IMR-90 (cell line): ENCODE data around the gene CD38. TPM values are rescaled to one million over a fixed set of nuclear protein-coding genes. Genes with fewer than 3 reads are reported as not detected.

Experiments used
- ATAC-seq: fragments of 200-7000 bp; cut with Tn5 transposase; 2 replicates; pipeline ENCODE4 v1.9.1; 2020; ENCODE audit warnings: low read depth, mild to moderate bottlenecking, moderate library complexity
- BruUV-seq: library from RNA; stranded (reverse); fragments of 400-500 nt; replicated peaks from 2 replicates; lab custom pipeline; 2021; lab: Mats Ljungman, UMichigan
- CTCF ChIA-PET: fragments of 300-600 bp; formaldehyde crosslinking; extraction: SDS; loops from one replicate; lab custom pipeline; 2021; ENCODE audit warnings: antibody characterized with exemption; lab: Yijun Ruan, JAX
- POLR2A ChIA-PET: fragments of 300-600 bp; sonication (Branson Sonifier 250); formaldehyde crosslinking; loops from one replicate; lab custom pipeline; 2022; ENCODE audit warnings: antibody characterized with exemption; ENCODE audit not compliant: unreplicated experiment; lab: Charles Lee
- DNase-seq: peaks from one replicate; pipeline ENCODE4 v3.0.0; 2013
- H2AFZ ChIP-seq: replicated peaks from 2 replicates; pipeline ENCODE3; 2013; ENCODE audit warnings: low read length, mild to moderate bottlenecking; ENCODE audit not compliant: poor library complexity
- H2AK5ac ChIP-seq: 2 replicates; pipeline ENCODE4 v1.6.1; 2013; ENCODE audit warnings: low read depth, low read length, inconsistent platforms
- H2AK9ac ChIP-seq: replicated peaks from 2 replicates; pipeline ENCODE3; 2013; ENCODE audit warnings: mild to moderate bottlenecking, low read depth, low read length, moderate library complexity; ENCODE audit not compliant: poor library complexity
- H2BK120ac ChIP-seq: 2 replicates; pipeline ENCODE4 v1.6.1; 2013; ENCODE audit warnings: low read depth, low read length, inconsistent platforms
- H2BK15ac ChIP-seq: 3 replicates; pipeline ENCODE4 v1.6.1; 2013; ENCODE audit warnings: low read depth, low read length, inconsistent platforms
- H2BK20ac ChIP-seq: 2 replicates; pipeline ENCODE4 v1.6.1; 2013; ENCODE audit warnings: low read depth, mild to moderate bottlenecking, inconsistent platforms, low read length, moderate library complexity
- H2BK5ac ChIP-seq: 2 replicates; pipeline ENCODE4 v1.6.1; 2013; ENCODE audit warnings: mild to moderate bottlenecking, low read depth, low read length, inconsistent platforms; ENCODE audit not compliant: poor library complexity, severe bottlenecking
- H3K14ac ChIP-seq: replicated peaks from 2 replicates; pipeline ENCODE4 v1.6.1; 2013; ENCODE audit warnings: low read depth, low read length, inconsistent platforms
- H3K18ac ChIP-seq: 2 replicates; pipeline ENCODE4 v1.6.1; 2013; ENCODE audit warnings: low read depth, low read length, control low read depth
- H3K23ac ChIP-seq: 2 replicates; pipeline ENCODE4 v1.6.1; 2013; ENCODE audit warnings: low read depth, low read length, inconsistent platforms
- H3K27ac ChIP-seq: 2 replicates; pipeline ENCODE4 v1.5.1; 2013; ENCODE audit warnings: mild to moderate bottlenecking, control low read depth, low read length; ENCODE audit not compliant: insufficient read depth
- H3K27me3 ChIP-seq: 2 replicates; pipeline ENCODE4 v1.6.1; 2013; ENCODE audit warnings: low read length; ENCODE audit not compliant: control insufficient read depth, insufficient read depth
- H3K36me3 ChIP-seq: 2 replicates; pipeline ENCODE4 v1.6.1; 2013; ENCODE audit warnings: low read length, mixed read lengths; ENCODE audit not compliant: control insufficient read depth, insufficient read depth
- H3K4ac ChIP-seq: 2 replicates; pipeline ENCODE4 v1.6.1; 2013; ENCODE audit warnings: low read depth, low read length, inconsistent platforms
- H3K4me1 ChIP-seq: 2 replicates; pipeline ENCODE4 v1.6.1; 2013; ENCODE audit warnings: low read length, mixed read lengths; ENCODE audit not compliant: control insufficient read depth, insufficient read depth
- H3K4me2 ChIP-seq: 2 replicates; pipeline ENCODE4 v1.6.1; 2013; ENCODE audit warnings: low read depth, mild to moderate bottlenecking, control low read depth, low read length, moderate library complexity
- H3K4me3 ChIP-seq: 2 replicates; pipeline ENCODE4 v1.5.1; 2013; ENCODE audit warnings: low read depth, mild to moderate bottlenecking, control low read depth, low read length, moderate library complexity; ENCODE audit not compliant: insufficient read depth
- H3K56ac ChIP-seq: 2 replicates; pipeline ENCODE4 v1.6.1; 2013; ENCODE audit warnings: low read length, inconsistent platforms; ENCODE audit not compliant: insufficient read depth; ENCODE audit errors: extremely low read depth
- H3K79me1 ChIP-seq, 2 experiments: 2 replicates each; pipeline ENCODE4 v1.6.1; 2013; ENCODE audit warnings: low read length in 2 of 2, inconsistent platforms in 1 of 2, low read depth in 1 of 2
- H3K9ac ChIP-seq: 2 replicates; pipeline ENCODE4 v1.6.1; 2013; ENCODE audit warnings: low read depth, low read length, control low read depth
- H3K9me1 ChIP-seq: 2 replicates; pipeline ENCODE4 v1.6.1; 2013; ENCODE audit warnings: low read length, inconsistent platforms; ENCODE audit not compliant: insufficient read depth
- H3K9me3 ChIP-seq: 2 replicates; pipeline ENCODE4 v1.6.1; 2013; ENCODE audit warnings: low read length; ENCODE audit not compliant: control insufficient read depth, insufficient read depth
- H4K20me1 ChIP-seq: 2 replicates; pipeline ENCODE4 v1.6.1; 2013; ENCODE audit warnings: low read length, inconsistent platforms; ENCODE audit not compliant: insufficient read depth
- H4K5ac ChIP-seq: 2 replicates; pipeline ENCODE4 v1.6.1; 2013; ENCODE audit warnings: mild to moderate bottlenecking, low read depth, low read length, control low read depth
- H4K8ac ChIP-seq, 2 experiments: 2 replicates each; pipeline ENCODE4 v1.6.1; 2013; ENCODE audit warnings: low read depth in 2 of 2, low read length in 2 of 2, control low read depth in 1 of 2, inconsistent platforms in 1 of 2
- H4K91ac ChIP-seq: 2 replicates; pipeline ENCODE4 v1.6.1; 2013; ENCODE audit warnings: low read depth, low read length, inconsistent platforms; ENCODE audit not compliant: insufficient read depth
- BHLHE40 ChIP-seq: fragments of 150-350 bp; IDR thresholded peaks from 2 replicates; pipeline ENCODE4 v1.6.1; 2016; ENCODE audit warnings: mild to moderate bottlenecking, low read depth, low read length
- CEBPB ChIP-seq: IDR thresholded peaks from 2 replicates; pipeline ENCODE4 v1.6.1; 2012; ENCODE audit warnings: low read depth, low read length, improper control_type of control experiment
- CHD1 ChIP-seq: IDR thresholded peaks from 2 replicates; pipeline ENCODE4 v1.6.1; 2012; ENCODE audit warnings: low read depth, low read length, improper control_type of control experiment
- FOS ChIP-seq: fragments of 150-350 bp; IDR thresholded peaks from 2 replicates; pipeline ENCODE4 v1.6.1; 2016; ENCODE audit warnings: low read depth, low read length
- MAFK ChIP-seq: IDR thresholded peaks from 2 replicates; pipeline ENCODE4 v1.6.1; 2012; ENCODE audit warnings: low read depth, low read length, improper control_type of control experiment
- MAZ ChIP-seq: IDR thresholded peaks from 2 replicates; pipeline ENCODE4 v1.6.1; 2012; ENCODE audit warnings: low read depth, mild to moderate bottlenecking, low read length, improper control_type of control experiment, moderate library complexity, borderline replicate concordance
- MXI1 ChIP-seq: IDR thresholded peaks from 2 replicates; pipeline ENCODE4 v1.6.1; 2012; ENCODE audit warnings: low read depth, mild to moderate bottlenecking, low read length, moderate library complexity, borderline replicate concordance
- NFE2L2 ChIP-seq: fragments of 150-350 bp; IDR thresholded peaks from 2 replicates; pipeline ENCODE4 v1.6.1; 2016; ENCODE audit warnings: low read depth, mild to moderate bottlenecking, low read length
- POLR2A ChIP-seq: IDR thresholded peaks from 2 replicates; pipeline ENCODE4 v1.6.1; 2012; ENCODE audit warnings: mild to moderate bottlenecking, low read depth, low read length
- RAD21 ChIP-seq: IDR thresholded peaks from 2 replicates; pipeline ENCODE4 v1.6.1; 2012; ENCODE audit warnings: low read length, improper control_type of control experiment
- RCOR1 ChIP-seq: IDR thresholded peaks from 2 replicates; pipeline ENCODE4 v1.6.1; 2012; ENCODE audit warnings: mild to moderate bottlenecking, low read length, improper control_type of control experiment; ENCODE audit not compliant: insufficient replicate concordance
- RFX5 ChIP-seq: IDR thresholded peaks from 2 replicates; pipeline ENCODE4 v1.8.0; 2012; ENCODE audit warnings: low read depth, mild to moderate bottlenecking, low read length, moderate library complexity
- SMC3 ChIP-seq: fragments of 150-350 bp; IDR thresholded peaks from 2 replicates; pipeline ENCODE4 v1.6.1; 2016; ENCODE audit warnings: low read depth, mild to moderate bottlenecking, antibody characterized with exemption, low read length, moderate library complexity
- WGBS, 2 experiments: methylation state at CpG; one replicate each; pipeline versions ENCODE4 v1.1.5 to v1.1.7; 2013; ENCODE audit warnings: missing lambda C conversion rate in 2 of 2; ENCODE audit not compliant: insufficient read length in 1 of 2; ENCODE audit errors: extremely low coverage in 2 of 2; 5-methylcytosine and 5-hydroxymethylcytosine counted together
- dilution Hi-C: fragments of 300-500 bp; cut with HindIII; formaldehyde crosslinking; loops from one replicate; pipeline ENCODE4 v1.14.3; 2018; ENCODE audit warnings: low sequenced_read_pairs; ENCODE audit not compliant: unreplicated experiment
- in situ Hi-C: fragments of 300-500 bp; cut with MboI; formaldehyde crosslinking; loops from 3 replicates; pipeline ENCODE4 v1.14.3; 2019; ENCODE audit warnings: low sequenced_read_pairs, inconsistent platforms, mixed read lengths
- intact Hi-C: fragments of 100-400 bp; cut with micrococcal nuclease; formaldehyde crosslinking; loops from 2 replicates; pipeline ENCODE4 v1.10.0; 2022
- polyA plus RNA-seq, 3 experiments: library from polyadenylated mRNA; depleted of rRNA; stranded (reverse); fragments of >200 nt; gene quantifications; 2 replicates each; pipeline ENCODE4 v1.2.3, GENCODE V29; 2012; ENCODE audit warnings: low replicate concordance in 1 of 3
- total RNA-seq: library from RNA; depleted of rRNA; stranded (reverse); fragments of >200 nt; gene quantifications from 2 replicates; pipeline ENCODE4 v1.2.3, GENCODE V29; 2012
- TF ChIP-seq, protein P1 (sequence below): fragments of 150-350 bp; IDR thresholded peaks from 2 replicates; pipeline ENCODE4 v1.6.1; 2017; ENCODE audit warnings: mild to moderate bottlenecking, antibody characterized with exemption, low read length, low read depth
- TF ChIP-seq, protein P2 (sequence below): conservative IDR thresholded peaks from 2 replicates; pipeline ENCODE4 v1.5.1; 2012; ENCODE audit warnings: mild to moderate bottlenecking, low read depth, low read length, improper control_type of control experiment
- TF ChIP-seq, protein P3 (sequence below): fragments of 150-350 bp; IDR thresholded peaks from 2 replicates; pipeline ENCODE4 v1.6.1; 2016; ENCODE audit warnings: low read depth, mild to moderate bottlenecking, low read length, moderate library complexity, borderline replicate concordance

The CD38 gene
- total and polyA plus RNA-seq, 2 of the 4 experiments (the other 2 are of a cell fraction): not detected

DNA sequence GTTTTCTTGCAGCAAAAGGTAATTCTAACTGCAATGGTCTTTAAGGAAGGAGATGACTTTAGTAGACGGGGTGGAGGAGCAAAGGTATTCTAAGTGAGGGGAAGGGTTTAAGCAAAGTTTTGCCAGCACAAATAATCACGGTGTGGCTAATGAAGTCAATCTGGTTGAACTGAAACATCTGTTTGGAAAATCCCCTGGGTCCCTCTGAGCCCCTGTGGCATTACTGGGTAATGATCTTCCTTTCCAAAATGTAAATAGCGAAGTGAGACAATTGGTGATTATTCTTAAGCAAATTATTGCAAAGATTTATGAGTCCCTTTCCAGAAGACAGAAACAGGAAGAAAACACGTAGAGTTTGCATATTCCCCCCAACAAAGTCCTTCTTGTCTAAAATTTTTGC is 113.2 kb downstream of the CD38 start:
- no peaks in the 10 kb centered on the region for H3K9me3 ChIP-seq
- H2BK15ac ChIP-seq: no peak overlapping the region
- peaks cover 26% of the 10 kb centered on the region for H3K27me3 ChIP-seq
- H4K91ac ChIP-seq: no peak overlapping the region
- dilution Hi-C loops (no loop called here), in situ Hi-C loops (no loop called here), intact Hi-C loops (no loop called here)
- H3K14ac ChIP-seq: no peak overlapping the region
- BruUV-seq: no TSS peak
- H2AFZ ChIP-seq: no peak overlapping the region
- H3K56ac ChIP-seq: no peak overlapping the region
- H3K4ac ChIP-seq: no peak overlapping the region
- no peak overlapping the region for H3K18ac ChIP-seq
- no peak overlapping the region for H2AK9ac ChIP-seq
- POLR2A ChIA-PET: no interaction called here
- H2BK120ac ChIP-seq: no peak overlapping the region
- H3K36me3 ChIP-seq: no peaks in the 10 kb centered on the region
- H2BK20ac ChIP-seq: no peak overlapping the region
- no peak overlapping the region for H3K23ac ChIP-seq
- H3K4me1 ChIP-seq: peaks cover 5% of the 10 kb centered on the region; the same call in 1 of the 2 replicates
- TF ChIP-seq CHD1 (no peak), MXI1 (no peak), RAD21 (no peak), POLR2A (no peak), RCOR1 (no peak), RFX5 (no peak), BHLHE40 (no peak), FOS (no peak), MAFK (no peak), NFE2L2 (no peak), CEBPB (no peak), SMC3 (no peak), MAZ (no peak)
- TF ChIP-seq, protein P1, sequence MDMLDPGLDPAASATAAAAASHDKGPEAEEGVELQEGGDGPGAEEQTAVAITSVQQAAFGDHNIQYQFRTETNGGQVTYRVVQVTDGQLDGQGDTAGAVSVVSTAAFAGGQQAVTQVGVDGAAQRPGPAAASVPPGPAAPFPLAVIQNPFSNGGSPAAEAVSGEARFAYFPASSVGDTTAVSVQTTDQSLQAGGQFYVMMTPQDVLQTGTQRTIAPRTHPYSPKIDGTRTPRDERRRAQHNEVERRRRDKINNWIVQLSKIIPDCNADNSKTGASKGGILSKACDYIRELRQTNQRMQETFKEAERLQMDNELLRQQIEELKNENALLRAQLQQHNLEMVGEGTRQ: no peak
- TF ChIP-seq, protein P2, sequence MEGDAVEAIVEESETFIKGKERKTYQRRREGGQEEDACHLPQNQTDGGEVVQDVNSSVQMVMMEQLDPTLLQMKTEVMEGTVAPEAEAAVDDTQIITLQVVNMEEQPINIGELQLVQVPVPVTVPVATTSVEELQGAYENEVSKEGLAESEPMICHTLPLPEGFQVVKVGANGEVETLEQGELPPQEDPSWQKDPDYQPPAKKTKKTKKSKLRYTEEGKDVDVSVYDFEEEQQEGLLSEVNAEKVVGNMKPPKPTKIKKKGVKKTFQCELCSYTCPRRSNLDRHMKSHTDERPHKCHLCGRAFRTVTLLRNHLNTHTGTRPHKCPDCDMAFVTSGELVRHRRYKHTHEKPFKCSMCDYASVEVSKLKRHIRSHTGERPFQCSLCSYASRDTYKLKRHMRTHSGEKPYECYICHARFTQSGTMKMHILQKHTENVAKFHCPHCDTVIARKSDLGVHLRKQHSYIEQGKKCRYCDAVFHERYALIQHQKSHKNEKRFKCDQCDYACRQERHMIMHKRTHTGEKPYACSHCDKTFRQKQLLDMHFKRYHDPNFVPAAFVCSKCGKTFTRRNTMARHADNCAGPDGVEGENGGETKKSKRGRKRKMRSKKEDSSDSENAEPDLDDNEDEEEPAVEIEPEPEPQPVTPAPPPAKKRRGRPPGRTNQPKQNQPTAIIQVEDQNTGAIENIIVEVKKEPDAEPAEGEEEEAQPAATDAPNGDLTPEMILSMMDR: no peak
- TF ChIP-seq, protein P3, sequence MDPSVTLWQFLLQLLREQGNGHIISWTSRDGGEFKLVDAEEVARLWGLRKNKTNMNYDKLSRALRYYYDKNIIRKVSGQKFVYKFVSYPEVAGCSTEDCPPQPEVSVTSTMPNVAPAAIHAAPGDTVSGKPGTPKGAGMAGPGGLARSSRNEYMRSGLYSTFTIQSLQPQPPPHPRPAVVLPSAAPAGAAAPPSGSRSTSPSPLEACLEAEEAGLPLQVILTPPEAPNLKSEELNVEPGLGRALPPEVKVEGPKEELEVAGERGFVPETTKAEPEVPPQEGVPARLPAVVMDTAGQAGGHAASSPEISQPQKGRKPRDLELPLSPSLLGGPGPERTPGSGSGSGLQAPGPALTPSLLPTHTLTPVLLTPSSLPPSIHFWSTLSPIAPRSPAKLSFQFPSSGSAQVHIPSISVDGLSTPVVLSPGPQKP: no peak
- DNase-seq (no peak), ATAC-seq (no peak)
- H2AK5ac ChIP-seq: no peak overlapping the region
- H3K4me3 ChIP-seq: no peak overlapping the region
- WGBS, 2 experiments: 83% methylated on average over 1 of the region's 4 CpGs; no CpG with 5 or more reads in 1 of the 2 experiments
- H3K27ac ChIP-seq: no peak overlapping the region
- no peak overlapping the region for H4K5ac ChIP-seq
- no peak overlapping the region for H3K4me2 ChIP-seq
- no peak overlapping the region for H3K9ac ChIP-seq
- H4K8ac ChIP-seq: no peak overlapping the region
- H4K20me1 ChIP-seq: no peaks in the 10 kb centered on the region
- H3K9me1 ChIP-seq: peaks cover 3% of the 10 kb centered on the region; the same call in 1 of the 2 replicates
- H3K79me1 ChIP-seq: no peaks in the 10 kb centered on the region
- H2BK5ac ChIP-seq: no peak overlapping the region
- CTCF ChIA-PET: no interaction called here
